Colon (tissue), 2 donors: Measurements from ENCODE around the gene PIP5K1C.

Source experiments
- FAIRE-seq: peaks from 2 replicates; lab custom pipeline; 2012; peaks lifted over from hg19 to GRCh38; lab: Jason Lieb, UNC
- donor health status: control.
- donor health status: control.

Gene PIP5K1C

GRCh38 chr19:3626473-3627350, 73.6 kb downstream of the PIP5K1C start, which contains the start of gene CACTIN:
CACTIN (minus strand) TSS chr19:3626790; CDS start chr19:3626762, 28 bp downstream.
- FAIRE-seq: peak; percentile 88

GRCh38 chr19:3625996-3626472, 74.2 kb downstream of the PIP5K1C start:
- FAIRE-seq: no peak

GRCh38 chr19:3623716-3624115, 76.6 kb downstream of the PIP5K1C start:
- no peak for FAIRE-seq

GRCh38 chr19:3622224-3622623, 78.0 kb downstream of the PIP5K1C start:
- FAIRE-seq: no peak

- FAIRE-seq: no peak
Observed at GRCh38 chr19:3621689-3622088, 78.6 kb downstream of the PIP5K1C start.

- no peak for FAIRE-seq
Observed at GRCh38 chr19:3620817-3621547, 79.3 kb downstream of the PIP5K1C start.

- no peak for FAIRE-seq
Observed at GRCh38 chr19:3620145-3620816, 80.0 kb downstream of the PIP5K1C start.

GRCh38 chr19:3619631-3620012, 80.6 kb downstream of the PIP5K1C start:
- no peak for FAIRE-seq

GRCh38 chr19:3618811-3619630, 81.2 kb downstream of the PIP5K1C start:
- FAIRE-seq: no peak

GRCh38 chr19:3618144-3618810, 82.0 kb downstream of the PIP5K1C start:
- no peak for FAIRE-seq

- FAIRE-seq: no peak
Observed at GRCh38 chr19:3617463-3617862, 82.8 kb downstream of the PIP5K1C start.

GRCh38 chr19:3615524-3616135, 84.6 kb downstream of the PIP5K1C start:
- no peak for FAIRE-seq

GRCh38 chr19:3614858-3615505, 85.3 kb downstream of the PIP5K1C start:
- FAIRE-seq: no peak

GRCh38 chr19:3613818-3614661, 86.2 kb downstream of the PIP5K1C start:
- no peak for FAIRE-seq

GRCh38 chr19:3612901-3613741, 87.1 kb downstream of the PIP5K1C start:
- no peak for FAIRE-seq

- FAIRE-seq: no peak
Observed at GRCh38 chr19:3612330-3612729, 87.9 kb downstream of the PIP5K1C start.

- no peak for FAIRE-seq
Observed at GRCh38 chr19:3611841-3612240, 88.4 kb downstream of the PIP5K1C start.
